ENCODE data around the gene ARF1.

Gene ARF1

GRCh38 chr1:228087771-228088251 is 5.3 kb downstream of the ARF1 start:
- DNase-seq (ENCODE audit: low spot score): peak; percentile 52

GRCh38 chr1:228088586-228089498 is 6.3 kb downstream of the ARF1 start:
- DNase-seq (ENCODE audit: low spot score): no peak

GRCh38 chr1:228089519-228090380 is 7.2 kb downstream of the ARF1 start:
- no peak for DNase-seq (ENCODE audit: low spot score)

- DNase-seq (ENCODE audit: low spot score): no peak
Measured at GRCh38 chr1:228090613-228091081, 8.1 kb downstream of the ARF1 start.

- DNase-seq (ENCODE audit: low spot score): no peak
Measured at GRCh38 chr1:228091084-228091483, 8.6 kb downstream of the ARF1 start.

GRCh38 chr1:228092342-228093049 is 10.0 kb downstream of the ARF1 start:
- no peak for DNase-seq (ENCODE audit: low spot score)

GRCh38 chr1:228093050-228093906 is 10.8 kb downstream of the ARF1 start:
- DNase-seq (ENCODE audit: low spot score): no peak

GRCh38 chr1:228094432-228095016 is 12.0 kb downstream of the ARF1 start:
- DNase-seq (ENCODE audit: low spot score): no peak

- DNase-seq (ENCODE audit: low spot score): no peak
Measured at GRCh38 chr1:228095161-228095560, 12.7 kb downstream of the ARF1 start.

GRCh38 chr1:228095938-228096337 is 13.4 kb downstream of the ARF1 start:
- DNase-seq (ENCODE audit: low spot score): no peak

GRCh38 chr1:228096416-228097332 is 14.2 kb downstream of the ARF1 start:
- DNase-seq (ENCODE audit: low spot score): no peak

GRCh38 chr1:228097333-228098081 is 15.0 kb downstream of the ARF1 start:
- no peak for DNase-seq (ENCODE audit: low spot score)

GRCh38 chr1:228098323-228098931 is 15.9 kb downstream of the ARF1 start:
- DNase-seq (ENCODE audit: low spot score): no peak

- DNase-seq (ENCODE audit: low spot score): peak; percentile 2
Measured at GRCh38 chr1:228099331-228099732, 16.8 kb downstream of the ARF1 start.

- peak; percentile 11 for DNase-seq (ENCODE audit: low spot score)
Measured at GRCh38 chr1:228100822-228101613, 18.5 kb downstream of the ARF1 start.

- DNase-seq (ENCODE audit: low spot score): peak; percentile 12
Measured at GRCh38 chr1:228101614-228101993, 19.1 kb downstream of the ARF1 start.

GRCh38 chr1:228101994-228102790 is 19.7 kb downstream of the ARF1 start:
- peak; percentile 70 for DNase-seq (ENCODE audit: low spot score)

Measured in AG08396 (cell line).